DMS53 treated with DMSO at 0.1 percent for 48 hours (cell line): ENCODE data around the gene ATG2A.

Experiments used
- DNase-seq: peaks from one replicate; lab custom pipeline; 2025; ENCODE audit not compliant: unreplicated experiment; lab: John Stamatoyannopoulos, UW

The ATG2A gene

GRCh38 chr11:64888406-64888728 lies 28.6 kb downstream of the ATG2A start:
- no peak for DNase-seq

DNA sequence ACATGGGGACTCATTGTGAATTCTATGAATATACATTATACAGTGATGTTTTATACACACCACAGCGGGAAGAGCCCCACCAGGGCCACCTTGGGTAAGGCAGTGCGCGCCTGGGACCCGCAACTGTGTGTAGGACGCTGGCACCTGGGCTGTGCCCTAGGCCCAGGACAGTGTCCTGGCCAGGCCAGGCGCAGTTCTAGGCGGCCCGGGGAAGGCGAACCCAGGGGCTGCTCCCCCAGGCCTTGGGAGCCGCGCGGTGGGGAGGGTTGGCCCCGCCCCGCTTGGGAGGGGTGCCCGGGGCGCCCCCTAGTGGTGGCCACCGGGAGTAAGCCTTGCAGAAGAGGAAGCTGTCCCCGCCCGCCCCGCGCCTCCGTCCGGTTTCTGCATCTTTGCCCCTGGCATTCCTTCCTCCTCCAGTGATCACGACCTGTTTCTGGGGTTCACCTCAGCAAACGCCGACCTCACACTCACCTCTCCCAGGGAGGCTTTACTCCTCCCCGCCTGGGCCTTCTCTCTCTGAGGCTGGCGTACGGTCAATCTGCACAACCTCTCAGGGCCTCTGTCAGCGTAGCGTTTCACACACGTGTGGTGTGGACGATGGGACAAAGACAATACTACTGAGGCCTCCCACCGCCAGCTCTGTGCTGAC lies 29.1 kb downstream of the ATG2A start:
- DNase-seq, result peak; percentile 60

DNA sequence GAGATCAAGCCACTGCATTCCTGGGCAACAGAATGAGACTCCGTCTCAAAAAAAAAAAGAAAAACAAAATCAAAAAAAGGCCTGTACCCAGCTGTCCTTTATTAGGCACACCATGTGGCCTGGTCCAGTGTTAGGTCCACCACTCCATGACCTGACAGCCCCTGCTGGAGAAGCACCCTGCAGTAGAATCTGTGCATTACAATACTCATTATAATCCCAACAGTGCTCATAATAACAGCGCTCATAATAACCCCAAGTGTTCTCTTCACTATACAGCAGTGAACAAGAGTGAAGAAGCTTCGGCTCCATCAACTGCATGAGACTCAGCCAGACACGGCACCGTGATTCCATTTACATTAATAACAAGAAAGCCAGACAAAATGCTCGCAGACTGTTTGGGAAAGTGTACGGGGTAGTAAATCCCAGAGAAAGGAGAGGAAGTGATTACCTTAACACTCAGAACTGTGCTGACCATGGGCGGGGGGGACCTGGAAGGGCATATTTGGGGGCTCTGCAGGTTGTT lies 29.7 kb downstream of the ATG2A start:
- DNase-seq, result no peak

DNA sequence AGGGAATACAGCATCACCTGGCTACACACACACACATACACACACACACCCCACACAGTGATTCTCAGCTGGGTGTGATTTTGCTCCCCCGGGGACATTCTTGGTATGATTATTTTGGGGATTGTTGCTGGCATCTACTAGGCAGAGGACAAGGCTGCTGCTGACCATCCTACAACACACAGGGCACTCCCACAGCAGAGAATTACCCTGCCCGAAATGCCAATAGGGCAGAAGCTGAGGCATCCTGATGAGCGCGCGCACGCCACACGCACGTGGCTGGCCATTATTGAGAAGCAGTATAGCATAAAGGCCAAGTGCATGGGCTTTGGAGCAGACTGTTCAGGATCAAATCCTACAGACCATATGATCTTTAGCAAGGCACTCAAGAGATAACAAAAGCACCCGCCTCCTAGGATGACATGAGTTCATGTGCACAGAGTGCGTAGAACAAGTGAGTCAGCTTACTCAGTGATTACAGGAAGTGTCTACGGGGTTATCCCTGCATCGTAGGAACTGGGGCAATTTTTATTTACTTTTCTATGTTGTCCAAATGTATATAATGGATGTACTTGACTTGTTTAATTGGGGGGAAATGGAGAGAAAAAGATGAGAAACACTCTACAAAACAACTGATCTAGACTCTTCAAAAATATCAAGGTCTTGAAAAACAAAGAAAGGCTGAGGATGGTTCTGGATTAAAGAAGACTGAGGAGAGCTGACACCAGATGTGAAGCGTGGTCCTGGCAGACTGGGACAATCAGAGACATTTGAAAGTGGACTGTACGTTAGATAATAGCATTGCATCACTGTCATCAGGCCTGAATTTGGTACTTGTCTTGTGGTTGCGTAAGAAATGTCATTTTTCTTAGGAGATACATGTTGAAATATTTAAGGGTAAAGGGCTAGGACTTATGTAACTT lies 31.4 kb downstream of the ATG2A start:
- peak; percentile 79 for DNase-seq

DNA sequence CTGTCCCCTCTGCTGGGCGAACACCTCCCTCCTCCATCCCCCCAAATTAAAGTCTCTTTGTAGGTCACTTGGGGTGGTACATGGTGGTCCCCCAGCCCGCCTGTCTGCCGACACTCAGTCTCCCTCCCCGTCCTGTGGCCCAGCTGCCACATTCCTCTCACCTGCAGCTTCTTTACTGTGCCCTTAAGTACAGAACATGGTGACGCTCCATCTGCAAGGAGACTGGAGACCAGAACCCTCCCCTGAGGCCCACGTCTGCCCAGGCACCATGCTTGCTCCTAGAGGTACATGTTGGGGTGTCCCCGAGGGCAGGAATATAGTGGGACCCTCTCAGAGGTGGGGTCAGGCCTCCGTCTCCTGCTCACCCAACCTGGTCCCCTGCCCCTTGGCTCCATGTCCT lies 33.0 kb downstream of the ATG2A start:
- DNase-seq, result no peak

DNA sequence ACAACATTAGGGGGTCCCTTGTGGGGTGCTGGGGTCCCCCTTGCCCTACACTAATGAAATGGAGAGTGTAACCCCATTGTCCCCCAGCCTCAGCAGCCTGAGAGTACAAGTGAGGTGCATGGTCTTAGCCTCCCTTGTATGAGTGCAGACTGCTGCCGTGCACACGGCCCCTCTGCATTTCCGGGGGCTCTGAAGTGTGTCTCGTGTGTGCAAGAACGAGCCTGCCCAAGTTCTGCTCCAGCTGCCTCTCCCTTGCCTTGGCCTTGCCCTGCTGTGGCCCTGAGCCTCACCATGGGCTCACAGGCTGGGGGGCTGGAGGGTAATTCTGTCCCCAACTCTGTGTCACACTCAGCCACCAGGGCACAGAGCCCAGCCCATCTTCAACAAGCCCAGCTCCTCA lies 33.4 kb downstream of the ATG2A start:
- DNase-seq, result no peak

- DNase-seq, result no peak
Observed at GRCh38 chr11:64882243-64882642, 34.8 kb downstream of the ATG2A start.

DNA sequence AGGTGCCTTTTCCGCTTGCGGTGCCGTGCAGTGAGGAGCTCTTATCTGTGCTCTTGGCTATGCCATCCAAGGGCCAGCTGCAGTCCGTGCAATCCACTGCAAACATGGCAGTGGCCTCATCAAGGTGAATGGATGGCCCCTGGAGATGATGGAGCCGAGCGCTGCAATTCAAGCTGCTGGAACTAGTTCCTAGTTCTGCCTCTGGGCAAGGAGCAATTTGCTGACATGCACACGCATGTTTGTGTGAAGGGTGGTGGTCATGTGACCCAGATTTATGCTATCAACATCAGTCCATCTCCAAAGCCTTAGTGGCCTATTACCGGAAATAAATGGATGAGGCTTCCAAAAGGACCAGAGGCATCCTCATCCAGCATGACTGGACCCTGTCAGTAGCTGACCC lies 35.5 kb downstream of the ATG2A start:
- no peak for DNase-seq

- DNase-seq, result no peak
Observed at GRCh38 chr11:64880240-64881001, 36.6 kb downstream of the ATG2A start.

GRCh38 chr11:64879244-64879900 lies 37.6 kb downstream of the ATG2A start:
- DNase-seq, result no peak

DNA sequence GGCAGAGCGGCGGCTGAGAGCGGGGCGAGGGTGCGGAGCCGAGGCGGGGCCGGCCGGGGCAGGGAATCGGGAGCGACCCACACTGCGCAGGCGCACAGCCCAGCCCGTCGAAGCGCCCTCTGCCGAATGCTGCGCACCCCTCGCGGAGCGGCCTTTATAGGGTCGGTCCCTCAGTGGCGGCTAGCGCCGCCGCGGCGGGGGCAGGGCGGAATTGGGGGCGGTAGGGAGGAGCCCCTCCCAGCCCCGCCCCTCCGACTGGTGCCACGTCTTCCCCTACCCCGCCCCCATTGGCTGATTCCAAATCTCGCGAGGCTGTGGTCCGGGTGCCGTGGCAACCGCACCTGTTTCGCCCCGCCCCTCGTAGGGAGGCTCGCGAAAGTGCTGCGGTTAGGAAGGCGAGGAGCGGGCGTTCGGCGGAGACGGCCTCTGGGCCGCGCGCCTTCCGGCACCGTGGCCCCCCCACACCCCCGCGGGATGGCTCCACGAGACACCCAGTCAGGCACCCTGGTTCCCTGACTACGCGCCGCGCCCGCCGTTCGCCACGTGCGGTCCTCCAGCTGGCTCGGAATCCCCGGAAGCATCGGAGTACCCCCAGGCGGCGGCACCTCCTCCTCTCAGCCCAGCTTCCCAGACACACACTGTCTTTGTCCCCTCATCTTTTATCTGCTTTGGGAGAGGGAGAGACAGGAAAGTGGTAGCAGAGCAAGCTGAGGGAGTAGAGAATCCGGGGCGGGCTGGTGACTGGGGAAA lies 38.3 kb downstream of the ATG2A start, which contains the start of gene EHD1:
Gene EHD1, minus strand, starts transcription at position 128 of the 750 bp plus-strand sequence. CDS start 157 bp downstream, outside the sequence.
- DNase-seq, result peak; percentile 92

GRCh38 chr11:64878223-64878493 lies 38.9 kb downstream of the ATG2A start:
- peak; percentile 66 for DNase-seq

GRCh38 chr11:64877390-64878222 lies 39.4 kb downstream of the ATG2A start:
- DNase-seq, result no peak

GRCh38 chr11:64876835-64877341 lies 40.1 kb downstream of the ATG2A start:
- DNase-seq, result no peak

- DNase-seq, result no peak
Observed at GRCh38 chr11:64876229-64876750, 40.7 kb downstream of the ATG2A start.

DNA sequence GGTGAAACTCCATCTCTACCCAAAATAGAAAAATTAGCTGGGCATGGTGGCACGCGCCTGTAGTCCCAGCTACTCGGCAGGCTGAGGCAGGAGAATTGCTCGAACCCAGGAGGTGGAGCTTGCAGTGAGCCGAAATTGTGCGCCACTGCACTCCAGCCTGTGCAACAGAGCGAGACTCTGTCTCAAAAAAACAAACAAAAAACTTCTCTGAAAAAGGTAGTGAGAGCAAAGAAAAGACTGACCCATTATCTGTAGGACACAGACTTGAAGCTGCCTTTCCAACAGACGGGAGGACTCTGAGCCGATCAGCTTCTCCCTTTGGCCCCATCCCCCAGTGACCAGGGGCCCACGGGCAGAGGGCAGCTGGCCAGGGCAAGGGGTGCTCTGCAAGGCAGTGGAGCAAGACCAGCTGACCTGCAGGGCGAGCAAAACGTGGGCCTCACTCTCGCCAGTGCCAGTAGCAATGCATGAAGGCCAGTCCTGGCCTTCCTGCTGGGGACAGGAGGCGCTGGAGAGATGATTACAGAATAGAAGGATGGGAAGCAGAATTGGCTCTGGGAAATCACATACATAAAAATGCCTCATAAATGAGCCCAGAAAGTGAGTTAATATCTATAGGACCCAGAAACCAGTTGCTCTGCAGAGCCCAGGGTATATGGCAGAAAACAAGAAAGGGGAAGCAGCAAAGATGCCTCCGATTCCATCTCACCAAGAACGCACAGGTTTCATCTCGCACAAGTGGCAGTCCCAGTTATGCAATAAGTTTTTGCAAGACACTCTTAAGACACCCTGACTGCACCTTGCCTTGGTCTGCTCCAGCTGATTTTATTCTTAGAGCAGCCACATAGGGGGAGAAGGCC lies 41.4 kb downstream of the ATG2A start:
- DNase-seq, result no peak

- no peak for DNase-seq
Observed at GRCh38 chr11:64874308-64875240, 42.4 kb downstream of the ATG2A start.
